HCT116 (cell line): ENCODE measurements around the gene BRINP3. TPM values are rescaled to one million over a fixed set of nuclear protein-coding genes. Genes with fewer than 3 reads are reported as not detected.
A peak's percentile ranks its signal among the peaks of the same experiment; 100 is the strongest.

Source experiments
- ATAC-seq: fragments of 200-7000 bp; cut with Tn5 transposase; 2 replicates; pipeline ENCODE4 v1.9.1; 2020; ENCODE audit warnings: mild to moderate bottlenecking, moderate library complexity
- BruUV-seq: library from RNA; stranded (reverse); fragments of 400-500 nt; replicated peaks from 2 replicates; lab custom pipeline; 2021; lab: Mats Ljungman, UMichigan
- CTCF ChIA-PET: fragments of 300-600 bp; sonication (Branson Sonifier 250); formaldehyde crosslinking; loops from one replicate; lab custom pipeline; 2021; ENCODE audit warnings: antibody characterized with exemption; lab: Charles Lee
- POLR2A ChIA-PET: fragments of 300-600, 350-600 bp; sonication (Branson Sonifier 250); formaldehyde crosslinking; loops from one replicate; lab custom pipeline; 2021; ENCODE audit warnings: antibody characterized with exemption; lab: Charles Lee
- RAD21 ChIA-PET, 2 experiments: fragments of 300-600 bp; sonication (Branson Sonifier 250); formaldehyde crosslinking; loops; one replicate each; lab custom pipeline; 2023; ENCODE audit warnings: low total read pairs in 2 of 2; ENCODE audit not compliant: uncharacterized antibody in 2 of 2, unreplicated experiment in 2 of 2, low non-redundant PET in 1 of 2; lab: Charles Lee
- DNase-seq: peaks from one replicate; pipeline ENCODE4 v3.0.0-alpha.2; 2010; ENCODE audit warnings: low read depth, low spot score
- H2AFZ ChIP-seq: fragments of 200-600 bp; shearing (Covaris generic), sonication (generic); 2 replicates; pipeline ENCODE4 v1.6.1; 2017; ENCODE audit warnings: low read depth, mixed run types, mixed read lengths, antibody characterized with exemption, low read length; ENCODE audit not compliant: poor library complexity, severe bottlenecking
- H3K27ac ChIP-seq: 2 replicates; pipeline ENCODE4 v1.5.1; 2012; ENCODE audit warnings: low read depth, low read length
- H3K27me3 ChIP-seq: fragments of 200-600 bp; sonication (generic); 2 replicates; pipeline ENCODE4 v1.6.1; 2016; ENCODE audit warnings: mixed run types, low read length, mixed read lengths; ENCODE audit not compliant: insufficient read depth
- H3K36me3 ChIP-seq, 2 experiments: fragments of 200-500 bp in 1 of 2; fragments of 200-600 bp in 1 of 2; sonication (Bioruptor generic) in 1 of 2; sonication (generic) in 1 of 2; 2 replicates each; pipeline versions ENCODE4 v1.5.1 to v1.6.1; 2014 to 2016; ENCODE audit warnings: low read length in 2 of 2, inconsistent platforms in 1 of 2, mixed read lengths in 1 of 2, mixed run types in 1 of 2; ENCODE audit not compliant: insufficient read depth in 2 of 2, control insufficient read depth in 1 of 2
- H3K4me1 ChIP-seq, 2 experiments: fragments of 200-600 bp in 1 of 2; sonication (generic) in 1 of 2; 2 replicates each; pipeline versions ENCODE4 v1.5.1 to v1.6.1; 2012 to 2017; ENCODE audit warnings: low read length in 2 of 2, inconsistent platforms in 1 of 2, mild to moderate bottlenecking in 1 of 2, mixed read lengths in 1 of 2, mixed run types in 1 of 2, moderate library complexity in 1 of 2; ENCODE audit not compliant: insufficient read depth in 2 of 2, control insufficient read depth in 1 of 2
- H3K4me2 ChIP-seq: fragments of 200-600 bp; sonication (generic); 2 replicates; pipeline ENCODE4 v1.6.1; 2017; ENCODE audit warnings: mixed run types, low read length, mixed read lengths
- H3K4me3 ChIP-seq, 2 experiments: fragments of 200-600 bp in 1 of 2; sonication (generic) in 1 of 2; replicated peaks in 1 of 2; 2 replicates each; pipeline ENCODE4 v1.5.1; 2011 to 2016; ENCODE audit warnings: low read length in 2 of 2, control low read depth in 1 of 2, low read depth in 1 of 2, mild to moderate bottlenecking in 1 of 2, mixed read lengths in 1 of 2, mixed run types in 1 of 2
- H3K79me2 ChIP-seq: fragments of 200-600 bp; sonication (generic); 2 replicates; pipeline ENCODE4 v1.6.1; 2017; ENCODE audit warnings: mild to moderate bottlenecking, mixed run types, low read length, moderate library complexity, mixed read lengths; ENCODE audit not compliant: insufficient read depth
- H3K9ac ChIP-seq: fragments of 200-600 bp; sonication (generic); 2 replicates; pipeline ENCODE4 v1.6.1; 2016; ENCODE audit warnings: low read length, mixed read lengths
- H3K9me2 ChIP-seq: fragments of 200-600 bp; sonication (generic), shearing (Covaris generic); 2 replicates; pipeline ENCODE4 v1.6.1; 2017; ENCODE audit warnings: mixed run types, mild to moderate bottlenecking, moderate library complexity; ENCODE audit not compliant: insufficient read depth
- H3K9me3 ChIP-seq, 2 experiments: fragments of 200-500 bp in 1 of 2; fragments of 200-600 bp in 1 of 2; sonication (Bioruptor generic) in 1 of 2; sonication (generic) in 1 of 2; 2 replicates each; pipeline ENCODE4 v1.6.1; 2014 to 2017; ENCODE audit warnings: low read length in 2 of 2, mixed read lengths in 2 of 2, inconsistent platforms in 1 of 2, low read depth in 1 of 2, mild to moderate bottlenecking in 1 of 2, mixed run types in 1 of 2, moderate library complexity in 1 of 2; ENCODE audit not compliant: control insufficient read depth in 1 of 2, insufficient read depth in 1 of 2
- H4K20me1 ChIP-seq: fragments of 200-600 bp; sonication (generic), shearing (Covaris generic); 2 replicates; pipeline ENCODE4 v1.6.1; 2017; ENCODE audit warnings: mixed run types, mild to moderate bottlenecking, moderate library complexity; ENCODE audit not compliant: insufficient read depth
- CBX3 ChIP-seq: IDR thresholded peaks from 2 replicates; pipeline ENCODE4 v1.6.1; 2012; ENCODE audit warnings: low read depth
- CEBPB ChIP-seq: IDR thresholded peaks from 2 replicates; pipeline ENCODE4 v1.6.1; 2012; ENCODE audit warnings: low read depth
- EGR1 ChIP-seq: IDR thresholded peaks from 2 replicates; pipeline ENCODE4 v1.6.1; 2012; ENCODE audit warnings: low read depth
- ELF1 ChIP-seq: IDR thresholded peaks from 2 replicates; pipeline ENCODE4 v1.6.1; 2012; ENCODE audit warnings: low read depth, borderline replicate concordance
- EZH2 ChIP-seq: fragments of 200-600 bp; sonication (generic); IDR thresholded peaks from 2 replicates; pipeline ENCODE4 v1.6.1; 2017; ENCODE audit warnings: antibody characterized with exemption, mixed run types
- EZH2phosphoT487 ChIP-seq: fragments of 200-600 bp; IDR thresholded peaks from 2 replicates; pipeline ENCODE4 v1.6.1; 2018; ENCODE audit warnings: antibody characterized with exemption, borderline replicate concordance
- FOSL1 ChIP-seq: IDR thresholded peaks from 2 replicates; pipeline ENCODE4 v1.6.1; 2012; ENCODE audit warnings: low read depth
- JUND ChIP-seq: IDR thresholded peaks from 2 replicates; pipeline ENCODE4 v1.6.1; 2012
- SIN3A ChIP-seq: IDR thresholded peaks from 2 replicates; pipeline ENCODE4 v1.6.1; 2012; ENCODE audit warnings: low read depth
- SP1 ChIP-seq: IDR thresholded peaks from 2 replicates; pipeline ENCODE4 v1.6.1; 2012; ENCODE audit warnings: low read depth
- SRF ChIP-seq: IDR thresholded peaks from 2 replicates; pipeline ENCODE4 v1.6.1; 2012; ENCODE audit warnings: low read depth
- YY1 ChIP-seq: IDR thresholded peaks from 2 replicates; pipeline ENCODE4 v1.6.1; 2011; ENCODE audit warnings: low read length, low read depth, moderate library complexity, mild to moderate bottlenecking; ENCODE audit not compliant: insufficient replicate concordance; ENCODE audit errors: extremely low read depth
- ZFX ChIP-seq: fragments of 450-650 bp; IDR thresholded peaks from 2 replicates; pipeline ENCODE4 v1.6.1; 2017
- ZNF274 ChIP-seq: fragments of 200-500 bp; sonication (Bioruptor generic); IDR thresholded peaks from 2 replicates; pipeline ENCODE4 v1.6.1; 2014; ENCODE audit warnings: mild to moderate bottlenecking, low read depth, low read length, inconsistent platforms
- intact Hi-C: fragments of 100-400 bp; cut with micrococcal nuclease; formaldehyde crosslinking; loops from 2 replicates; pipeline ENCODE4 v1.10.0; 2022
- total RNA-seq: library from RNA; stranded (reverse); gene quantifications from one replicate; pipeline ENCODE4 v1.2.1, GENCODE V29; 2021; ENCODE audit not compliant: unreplicated experiment
- TF ChIP-seq, protein P1 (sequence below): IDR thresholded peaks from 2 replicates; pipeline ENCODE4 v1.6.1; 2011; ENCODE audit warnings: mild to moderate bottlenecking, low read length, moderate library complexity; ENCODE audit not compliant: insufficient replicate concordance; ENCODE audit errors: extremely low read depth
- TF ChIP-seq, protein P2 (sequence below): IDR thresholded peaks from 2 replicates; pipeline ENCODE4 v1.6.1; 2012; ENCODE audit warnings: low read depth
- TF ChIP-seq, protein P3 (sequence below): IDR thresholded peaks from 2 replicates; pipeline ENCODE4 v1.6.1; 2012

The BRINP3 gene
- total RNA-seq, 1 experiment from 2014 or later = not detected

DNA sequence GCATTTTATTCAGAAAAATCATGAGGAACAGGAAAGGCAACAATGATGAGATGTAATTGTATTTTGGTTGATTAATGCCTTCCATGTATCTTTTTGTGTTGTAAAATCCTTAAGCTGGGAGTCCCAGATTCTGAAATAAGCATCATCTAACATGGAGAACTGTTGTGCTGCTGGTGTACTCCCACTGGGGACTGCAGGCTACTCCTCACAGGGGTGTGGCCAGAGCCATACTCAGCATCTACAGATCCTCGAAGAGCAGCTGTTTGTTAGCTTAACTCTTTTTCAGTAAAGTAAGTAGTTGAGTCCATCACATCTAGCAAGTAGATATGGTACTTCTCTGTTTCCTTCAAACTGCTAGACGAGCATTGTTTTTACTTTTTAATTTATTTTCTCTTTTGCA is 358.0 kb downstream of the BRINP3 start:
- no peak for TF ChIP-seq ELF1
- TF ChIP-seq, protein P1, sequence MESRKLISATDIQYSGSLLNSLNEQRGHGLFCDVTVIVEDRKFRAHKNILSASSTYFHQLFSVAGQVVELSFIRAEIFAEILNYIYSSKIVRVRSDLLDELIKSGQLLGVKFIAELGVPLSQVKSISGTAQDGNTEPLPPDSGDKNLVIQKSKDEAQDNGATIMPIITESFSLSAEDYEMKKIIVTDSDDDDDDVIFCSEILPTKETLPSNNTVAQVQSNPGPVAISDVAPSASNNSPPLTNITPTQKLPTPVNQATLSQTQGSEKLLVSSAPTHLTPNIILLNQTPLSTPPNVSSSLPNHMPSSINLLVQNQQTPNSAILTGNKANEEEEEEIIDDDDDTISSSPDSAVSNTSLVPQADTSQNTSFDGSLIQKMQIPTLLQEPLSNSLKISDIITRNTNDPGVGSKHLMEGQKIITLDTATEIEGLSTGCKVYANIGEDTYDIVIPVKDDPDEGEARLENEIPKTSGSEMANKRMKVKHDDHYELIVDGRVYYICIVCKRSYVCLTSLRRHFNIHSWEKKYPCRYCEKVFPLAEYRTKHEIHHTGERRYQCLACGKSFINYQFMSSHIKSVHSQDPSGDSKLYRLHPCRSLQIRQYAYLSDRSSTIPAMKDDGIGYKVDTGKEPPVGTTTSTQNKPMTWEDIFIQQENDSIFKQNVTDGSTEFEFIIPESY = no peak
- TF ChIP-seq CEBPB = no peak
- no peak for TF ChIP-seq JUND
- TF ChIP-seq FOSL1 = no peak
- TF ChIP-seq, protein P2, sequence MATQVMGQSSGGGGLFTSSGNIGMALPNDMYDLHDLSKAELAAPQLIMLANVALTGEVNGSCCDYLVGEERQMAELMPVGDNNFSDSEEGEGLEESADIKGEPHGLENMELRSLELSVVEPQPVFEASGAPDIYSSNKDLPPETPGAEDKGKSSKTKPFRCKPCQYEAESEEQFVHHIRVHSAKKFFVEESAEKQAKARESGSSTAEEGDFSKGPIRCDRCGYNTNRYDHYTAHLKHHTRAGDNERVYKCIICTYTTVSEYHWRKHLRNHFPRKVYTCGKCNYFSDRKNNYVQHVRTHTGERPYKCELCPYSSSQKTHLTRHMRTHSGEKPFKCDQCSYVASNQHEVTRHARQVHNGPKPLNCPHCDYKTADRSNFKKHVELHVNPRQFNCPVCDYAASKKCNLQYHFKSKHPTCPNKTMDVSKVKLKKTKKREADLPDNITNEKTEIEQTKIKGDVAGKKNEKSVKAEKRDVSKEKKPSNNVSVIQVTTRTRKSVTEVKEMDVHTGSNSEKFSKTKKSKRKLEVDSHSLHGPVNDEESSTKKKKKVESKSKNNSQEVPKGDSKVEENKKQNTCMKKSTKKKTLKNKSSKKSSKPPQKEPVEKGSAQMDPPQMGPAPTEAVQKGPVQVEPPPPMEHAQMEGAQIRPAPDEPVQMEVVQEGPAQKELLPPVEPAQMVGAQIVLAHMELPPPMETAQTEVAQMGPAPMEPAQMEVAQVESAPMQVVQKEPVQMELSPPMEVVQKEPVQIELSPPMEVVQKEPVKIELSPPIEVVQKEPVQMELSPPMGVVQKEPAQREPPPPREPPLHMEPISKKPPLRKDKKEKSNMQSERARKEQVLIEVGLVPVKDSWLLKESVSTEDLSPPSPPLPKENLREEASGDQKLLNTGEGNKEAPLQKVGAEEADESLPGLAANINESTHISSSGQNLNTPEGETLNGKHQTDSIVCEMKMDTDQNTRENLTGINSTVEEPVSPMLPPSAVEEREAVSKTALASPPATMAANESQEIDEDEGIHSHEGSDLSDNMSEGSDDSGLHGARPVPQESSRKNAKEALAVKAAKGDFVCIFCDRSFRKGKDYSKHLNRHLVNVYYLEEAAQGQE = no peak
- TF ChIP-seq, protein P3, sequence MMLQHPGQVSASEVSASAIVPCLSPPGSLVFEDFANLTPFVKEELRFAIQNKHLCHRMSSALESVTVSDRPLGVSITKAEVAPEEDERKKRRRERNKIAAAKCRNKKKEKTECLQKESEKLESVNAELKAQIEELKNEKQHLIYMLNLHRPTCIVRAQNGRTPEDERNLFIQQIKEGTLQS = no peak
- no peak for TF ChIP-seq CBX3
- no peak for TF ChIP-seq ZFX
- TF ChIP-seq SP1 = no peak
- no peak for TF ChIP-seq SIN3A
- no peak for TF ChIP-seq EGR1
- TF ChIP-seq YY1 = no peak
- TF ChIP-seq EZH2 = no peak
- TF ChIP-seq EZH2phosphoT487 = no peak
- TF ChIP-seq ZNF274 = no peak
- TF ChIP-seq SRF = no peak
- POLR2A ChIA-PET = no interaction called here
- no peaks in the 10 kb centered on the region for H3K9me3 ChIP-seq
- H2AFZ ChIP-seq = peak overlapping the region; percentile 38
- H3K9ac ChIP-seq = no peak overlapping the region
- H3K4me1 ChIP-seq = no peaks in the 10 kb centered on the region
- no peaks in the 10 kb centered on the region for H4K20me1 ChIP-seq
- H3K27ac ChIP-seq = no peak overlapping the region
- ATAC-seq (no peak), DNase-seq (no peak)
- intact Hi-C loops = no loop called here
- no peaks in the 10 kb centered on the region for H3K9me2 ChIP-seq
- H3K4me2 ChIP-seq = no peak overlapping the region
- no TSS peak for BruUV-seq
- RAD21 ChIA-PET = no interaction called here
- H3K4me3 ChIP-seq = no peak overlapping the region
- CTCF ChIA-PET = no interaction called here
- no peaks in the 10 kb centered on the region for H3K36me3 ChIP-seq
- H3K27me3 ChIP-seq = no peaks in the 10 kb centered on the region
- no peaks in the 10 kb centered on the region for H3K79me2 ChIP-seq
